OCI-LY7 (cell line): Measurements from ENCODE around the gene FEN1. TPM values are rescaled to one million over a fixed set of nuclear protein-coding genes. Genes with fewer than 3 reads are reported as not detected.

ENCODE experiments used
- BruUV-seq: library from RNA; stranded (reverse); fragments of 400-500 nt; replicated peaks from 2 replicates; lab custom pipeline; 2021; lab: Mats Ljungman, UMichigan
- CTCF ChIA-PET: fragments of 300-600 bp; sonication (Branson Sonifier 250); formaldehyde crosslinking; loops from one replicate; lab custom pipeline; 2022; ENCODE audit warnings: antibody characterized with exemption; ENCODE audit not compliant: unreplicated experiment; lab: Charles Lee
- POLR2A ChIA-PET: fragments of 300-600 bp; sonication (Branson Sonifier 250); formaldehyde crosslinking; loops from one replicate; lab custom pipeline; 2022; ENCODE audit warnings: antibody characterized with exemption; lab: Charles Lee
- DNase-seq: peaks from one replicate; pipeline ENCODE4 v3.0.0-alpha.2; 2015; ENCODE audit warnings: low spot score
- H2AFZ ChIP-seq: fragments of 200-600 bp; sonication (generic), shearing (Covaris generic); 2 replicates; pipeline ENCODE4 v1.6.1; 2014; ENCODE audit warnings: mild to moderate bottlenecking, antibody characterized with exemption, low read length, moderate library complexity
- H3K27ac ChIP-seq: fragments of 200-600 bp; sonication (generic); 2 replicates; pipeline ENCODE4 v1.5.1; 2014; ENCODE audit warnings: mixed run types, low read depth, mild to moderate bottlenecking, moderate library complexity, low read length, inconsistent platforms; ENCODE audit not compliant: poor library complexity, severe bottlenecking
- H3K36me3 ChIP-seq: fragments of 200-600 bp; sonication (generic); 2 replicates; pipeline ENCODE4 v1.6.1; 2014; ENCODE audit warnings: mild to moderate bottlenecking, antibody characterized with exemption, low read length, moderate library complexity, mixed read lengths; ENCODE audit not compliant: insufficient read depth
- H3K4me1 ChIP-seq: fragments of 200-600 bp; sonication (generic); 2 replicates; pipeline ENCODE4 v1.5.1; 2014; ENCODE audit warnings: mild to moderate bottlenecking, low read length; ENCODE audit not compliant: insufficient read depth, poor library complexity, severe bottlenecking
- H3K4me2 ChIP-seq: fragments of 200-600 bp; sonication (generic); 2 replicates; pipeline ENCODE4 v1.6.1; 2014; ENCODE audit warnings: mild to moderate bottlenecking, low read length
- H3K4me3 ChIP-seq: fragments of 200-600 bp; sonication (generic); 2 replicates; pipeline ENCODE4 v1.5.1; 2014; ENCODE audit warnings: mild to moderate bottlenecking, low read depth, low read length; ENCODE audit not compliant: poor library complexity, severe bottlenecking
- H3K79me2 ChIP-seq: fragments of 200-600 bp; sonication (generic); 2 replicates; pipeline ENCODE4 v1.6.1; 2016; ENCODE audit warnings: low read depth, mild to moderate bottlenecking, low read length, moderate library complexity, mixed read lengths; ENCODE audit not compliant: insufficient read depth
- H3K9me2 ChIP-seq: fragments of 200-600 bp; sonication (generic); 2 replicates; pipeline ENCODE4 v1.6.1; 2016; ENCODE audit warnings: mild to moderate bottlenecking, low read length, mixed read lengths; ENCODE audit not compliant: insufficient read depth
- H3K9me3 ChIP-seq: fragments of 200-600 bp; sonication (generic); 2 replicates; pipeline ENCODE4 v1.6.1; 2014; ENCODE audit warnings: mild to moderate bottlenecking, mixed run types, low read length, mixed read lengths
- H4K20me1 ChIP-seq: fragments of 200-600 bp; sonication (generic); 2 replicates; pipeline ENCODE4 v1.6.1; 2014; ENCODE audit warnings: mild to moderate bottlenecking, antibody characterized with exemption, low read length, moderate library complexity, mixed read lengths; ENCODE audit not compliant: insufficient read depth
- EZH2phosphoT487 ChIP-seq: fragments of 200-600 bp; sonication (generic); IDR thresholded peaks from 2 replicates; pipeline ENCODE4 v1.6.1; 2018; ENCODE audit warnings: low read depth, borderline replicate concordance, mild to moderate bottlenecking, mixed run types, antibody characterized with exemption, low read length, moderate library complexity, mixed read lengths
- intact Hi-C: fragments of 100-400 bp; cut with micrococcal nuclease; formaldehyde crosslinking; loops from one replicate; pipeline ENCODE4 v1.10.0; 2022; ENCODE audit not compliant: unreplicated experiment
- total RNA-seq, 2 experiments: library from RNA; depleted of rRNA in 1 of 2; stranded (reverse); fragments of >200 nt in 1 of 2; shearing (Covaris generic) in 1 of 2; gene quantifications; 2 replicates each; pipeline ENCODE4 v1.2.3, GENCODE V29; 2014 to 2022
- TF ChIP-seq, protein P1 (sequence below): fragments of 200-600 bp; sonication (generic); conservative IDR thresholded peaks from 2 replicates; pipeline ENCODE4 v1.5.1; 2014; ENCODE audit warnings: mild to moderate bottlenecking, antibody characterized with exemption, low read length, moderate library complexity, mixed read lengths

The FEN1 gene
- total RNA-seq, 2 experiments from 2014 or later: 123 to 153 TPM

DNA sequence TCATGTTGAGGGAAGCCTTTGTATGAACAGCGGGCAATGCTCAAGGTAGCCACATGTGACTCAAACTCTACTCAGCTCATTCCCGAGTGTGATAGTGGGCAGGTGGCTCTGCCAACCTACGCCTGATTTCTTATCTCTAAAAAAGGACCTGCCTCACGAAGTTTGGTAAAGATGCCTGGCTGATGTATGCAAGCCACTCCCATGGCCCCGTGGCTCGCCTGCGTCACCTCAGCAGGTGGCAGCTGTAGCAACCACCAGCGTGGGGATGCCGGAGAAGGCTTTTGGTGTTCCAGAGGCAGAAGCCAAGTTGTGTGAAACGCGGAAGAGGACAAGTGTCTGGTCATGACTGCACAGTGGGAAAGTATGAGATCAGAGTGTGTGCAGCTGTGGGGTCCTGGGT lies 40.8 kb downstream of the FEN1 start:
- POLR2A ChIA-PET: interaction anchor here (0.9 to 1.1 kb wide), 2 partner anchors 14 to 38 kb away, joined by 3 read pairs; no protein-coding TSS in a partner anchor
- no peak for DNase-seq
- Histone ChIP-seq H3K27ac (peak overlapping the region; percentile 59), H2AFZ (no peak overlapping the region), H3K4me3 (no peak overlapping the region), H3K9me3 (no peaks in the 10 kb centered on the region), H3K79me2 (no peaks in the 10 kb centered on the region), H3K36me3 (no peaks in the 10 kb centered on the region), H3K4me2 (no peak overlapping the region; the same call in 1 of the 2 replicates), H3K9me2 (no peaks in the 10 kb centered on the region), H3K4me1 (peaks cover 31% of the 10 kb centered on the region), H4K20me1 (no peaks in the 10 kb centered on the region)
- TF ChIP-seq EZH2phosphoT487: no peak
- TF ChIP-seq, protein P1, sequence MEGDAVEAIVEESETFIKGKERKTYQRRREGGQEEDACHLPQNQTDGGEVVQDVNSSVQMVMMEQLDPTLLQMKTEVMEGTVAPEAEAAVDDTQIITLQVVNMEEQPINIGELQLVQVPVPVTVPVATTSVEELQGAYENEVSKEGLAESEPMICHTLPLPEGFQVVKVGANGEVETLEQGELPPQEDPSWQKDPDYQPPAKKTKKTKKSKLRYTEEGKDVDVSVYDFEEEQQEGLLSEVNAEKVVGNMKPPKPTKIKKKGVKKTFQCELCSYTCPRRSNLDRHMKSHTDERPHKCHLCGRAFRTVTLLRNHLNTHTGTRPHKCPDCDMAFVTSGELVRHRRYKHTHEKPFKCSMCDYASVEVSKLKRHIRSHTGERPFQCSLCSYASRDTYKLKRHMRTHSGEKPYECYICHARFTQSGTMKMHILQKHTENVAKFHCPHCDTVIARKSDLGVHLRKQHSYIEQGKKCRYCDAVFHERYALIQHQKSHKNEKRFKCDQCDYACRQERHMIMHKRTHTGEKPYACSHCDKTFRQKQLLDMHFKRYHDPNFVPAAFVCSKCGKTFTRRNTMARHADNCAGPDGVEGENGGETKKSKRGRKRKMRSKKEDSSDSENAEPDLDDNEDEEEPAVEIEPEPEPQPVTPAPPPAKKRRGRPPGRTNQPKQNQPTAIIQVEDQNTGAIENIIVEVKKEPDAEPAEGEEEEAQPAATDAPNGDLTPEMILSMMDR: no peak
- intact Hi-C loops: no loop called here
- CTCF ChIA-PET: no interaction called here
- BruUV-seq: no TSS peak

GRCh38 chr11:61833926-61834277 lies 41.2 kb downstream of the FEN1 start:
- H3K4me1 ChIP-seq: peaks cover 31% of the 10 kb centered on the region
- no peaks in the 10 kb centered on the region for H4K20me1 ChIP-seq
- no peaks in the 10 kb centered on the region for H3K9me3 ChIP-seq
- no peaks in the 10 kb centered on the region for H3K79me2 ChIP-seq
- peak overlapping the region; percentile 59 for H3K27ac ChIP-seq
- no peak overlapping the region for H3K4me3 ChIP-seq
- no peak for DNase-seq
- POLR2A ChIA-PET: interaction anchor here (0.9 to 1.1 kb wide), 2 partner anchors 14 to 39 kb away, joined by 3 read pairs; no protein-coding TSS in a partner anchor
- no peaks in the 10 kb centered on the region for H3K36me3 ChIP-seq
- no peaks in the 10 kb centered on the region for H3K9me2 ChIP-seq
- H2AFZ ChIP-seq: no peak overlapping the region
- peak overlapping the region; percentile 59 for H3K4me2 ChIP-seq
- BruUV-seq: no TSS peak
- CTCF ChIA-PET: no interaction called here
- intact Hi-C loops: no loop called here
- TF ChIP-seq, protein P1: no peak
- no peak for TF ChIP-seq EZH2phosphoT487

DNA sequence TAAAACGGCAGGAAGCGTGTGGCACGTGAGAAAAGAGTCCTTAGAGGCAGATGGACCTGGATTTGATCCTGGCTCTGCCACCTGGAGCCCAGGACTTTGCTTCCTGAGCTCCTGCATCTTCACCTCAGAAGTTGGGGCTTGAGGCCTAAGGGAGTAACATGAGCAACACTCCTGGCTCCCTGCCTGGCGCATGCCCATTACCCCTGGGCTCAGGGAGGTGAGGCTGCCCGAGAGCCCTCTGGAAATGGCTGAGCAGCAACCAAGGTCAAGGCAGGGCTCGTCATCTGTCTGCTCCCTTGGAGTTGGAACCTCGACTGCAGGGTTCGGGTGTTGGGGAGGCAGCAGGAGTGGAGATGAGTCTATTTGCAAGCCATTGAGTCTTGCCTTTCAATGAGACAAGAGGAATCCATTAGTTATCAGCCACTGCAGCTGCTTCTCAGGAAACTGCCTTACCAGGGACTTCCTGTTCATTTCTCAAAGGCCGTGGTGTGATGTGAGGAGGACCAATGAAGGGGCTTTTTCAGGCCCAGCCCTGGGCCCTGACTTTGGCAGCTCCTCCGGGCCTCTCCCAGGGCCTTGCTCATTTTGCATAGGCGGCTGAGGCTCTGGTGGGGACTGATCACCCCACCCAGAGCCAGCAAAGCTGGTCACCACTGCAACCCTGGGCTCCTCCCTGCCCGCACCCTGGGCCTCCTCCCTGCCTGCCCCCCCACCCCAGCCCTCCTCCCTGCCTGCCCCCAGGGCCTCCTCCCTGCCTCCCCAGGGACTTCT lies 41.8 kb downstream of the FEN1 start:
- no peaks in the 10 kb centered on the region for H3K9me2 ChIP-seq
- peaks cover 31% of the 10 kb centered on the region for H3K4me1 ChIP-seq
- H4K20me1 ChIP-seq: no peaks in the 10 kb centered on the region
- H3K4me3 ChIP-seq: no peak overlapping the region
- H3K79me2 ChIP-seq: no peaks in the 10 kb centered on the region
- H3K4me2 ChIP-seq: peak overlapping the region; percentile 59
- H3K36me3 ChIP-seq: no peaks in the 10 kb centered on the region
- H3K27ac ChIP-seq: peak overlapping the region; percentile 59
- no peaks in the 10 kb centered on the region for H3K9me3 ChIP-seq
- intact Hi-C loops: no loop called here
- peak; percentile 83 for DNase-seq
- H2AFZ ChIP-seq: peak overlapping the region; percentile 51
- no TSS peak for BruUV-seq
- POLR2A ChIA-PET: interaction anchor here (0.9 to 1.1 kb wide), 3 partner anchors 15 to 39 kb away, joined by 3 to 8 read pairs (median 3); no protein-coding TSS in a partner anchor
- TF ChIP-seq, protein P1: no peak
- no peak for TF ChIP-seq EZH2phosphoT487
- CTCF ChIA-PET: no interaction called here
